Measurements from ENCODE around the gene SHANK1. TPM values are rescaled to one million over a fixed set of nuclear protein-coding genes. Genes with fewer than 3 reads are reported as not detected.
"Not testable (repeated sequence)": the region's sequence is repeated elsewhere in the genome, so short reads cannot be mapped to it uniquely, and the experiment has no call there.

SHANK1 gene
- polyA plus RNA-seq, 3 donors from 2014 or later: not detected

GRCh38 chr19:50632151-50632835 lies 87.3 kb downstream of the SHANK1 start:
- Mint-ChIP-seq H3K4me3 (no peak overlapping the region), H3K4me1 (no peaks in the 10 kb centered on the region), H3K27me3 (ENCODE audit: low read depth in 3 of 3) (peaks cover 6 to 9% (median 8%) of the 10 kb centered on the region in 3 donors), H3K36me3 (peaks cover 0 to 3% (median 0%) of the 10 kb centered on the region in 3 donors), H3K27ac (no peak overlapping the region), H3K9me3 (peaks cover 7 to 30% (median 22%) of the 10 kb centered on the region in 6 donors)
- no peak for DNase-seq

GRCh38 chr19:50629801-50630200 lies 89.8 kb downstream of the SHANK1 start:
- no peak overlapping the region for H3K4me3 Mint-ChIP-seq
- H3K27ac Mint-ChIP-seq: no peak overlapping the region
- no peak for DNase-seq
- H3K9me3 Mint-ChIP-seq: peaks cover 7 to 18% (median 15%) of the 10 kb centered on the region in 6 donors
- H3K27me3 Mint-ChIP-seq (ENCODE audit: low read depth in 3 of 3): peaks cover 0 to 9% (median 4%) of the 10 kb centered on the region in 3 donors
- H3K36me3 Mint-ChIP-seq: peaks cover 0 to 3% (median 0%) of the 10 kb centered on the region in 3 donors
- no peaks in the 10 kb centered on the region for H3K4me1 Mint-ChIP-seq

GRCh38 chr19:50629194-50629593 lies 90.4 kb downstream of the SHANK1 start:
- H3K9me3 Mint-ChIP-seq: peaks cover 7 to 14% (median 11%) of the 10 kb centered on the region in 6 donors
- DNase-seq: no peak
- no peak overlapping the region for H3K27ac Mint-ChIP-seq
- no peak overlapping the region for H3K4me3 Mint-ChIP-seq
- peaks cover 4 to 8% (median 5%) of the 10 kb centered on the region in 3 donors for H3K27me3 Mint-ChIP-seq (ENCODE audit: low read depth in 3 of 3)
- H3K4me1 Mint-ChIP-seq: no peaks in the 10 kb centered on the region
- peaks cover 0 to 3% (median 0%) of the 10 kb centered on the region in 3 donors for H3K36me3 Mint-ChIP-seq

- no peak overlapping the region for H3K4me3 Mint-ChIP-seq
- peaks cover 0 to 3% (median 0%) of the 10 kb centered on the region in 3 donors for H3K36me3 Mint-ChIP-seq
- no peaks in the 10 kb centered on the region for H3K4me1 Mint-ChIP-seq
- no peak for DNase-seq
- peaks cover 4 to 5% (median 5%) of the 10 kb centered on the region in 3 donors for H3K27me3 Mint-ChIP-seq (ENCODE audit: low read depth in 3 of 3)
- H3K27ac Mint-ChIP-seq: no peak overlapping the region
- H3K9me3 Mint-ChIP-seq: peaks cover 5 to 7% (median 6%) of the 10 kb centered on the region in 6 donors
Observed at GRCh38 chr19:50628551-50628950, 91.1 kb downstream of the SHANK1 start.

- H3K36me3 Mint-ChIP-seq: no peaks in the 10 kb centered on the region
- H3K4me1 Mint-ChIP-seq: no peaks in the 10 kb centered on the region
- no peak overlapping the region for H3K27ac Mint-ChIP-seq
- peaks cover 2 to 5% (median 4%) of the 10 kb centered on the region in 3 donors for H3K27me3 Mint-ChIP-seq (ENCODE audit: low read depth in 3 of 3)
- DNase-seq: no peak
- H3K9me3 Mint-ChIP-seq: peaks cover 2 to 3% (median 2%) of the 10 kb centered on the region in 6 donors
- no peak overlapping the region for H3K4me3 Mint-ChIP-seq
Observed at GRCh38 chr19:50628146-50628545, 91.5 kb downstream of the SHANK1 start.

- H3K27ac Mint-ChIP-seq: no peak overlapping the region
- no peak for DNase-seq
- H3K9me3 Mint-ChIP-seq: peaks cover 0 to under 1% (median 0%) of the 10 kb centered on the region in 6 donors
- no peaks in the 10 kb centered on the region for H3K36me3 Mint-ChIP-seq
- H3K4me1 Mint-ChIP-seq: no peaks in the 10 kb centered on the region
- H3K4me3 Mint-ChIP-seq: no peak overlapping the region
- peaks cover 2 to 5% (median 4%) of the 10 kb centered on the region in 3 donors for H3K27me3 Mint-ChIP-seq (ENCODE audit: low read depth in 3 of 3)
Observed at GRCh38 chr19:50626795-50627194, 92.8 kb downstream of the SHANK1 start.

- Mint-ChIP-seq H3K36me3 (no peaks in the 10 kb centered on the region), H3K27ac (no peak overlapping the region), H3K27me3 (ENCODE audit: low read depth in 3 of 3) (peaks cover 0 to 5% (median 4%) of the 10 kb centered on the region in 3 donors), H3K4me1 (no peaks in the 10 kb centered on the region), H3K9me3 (no peaks in the 10 kb centered on the region), H3K4me3 (no peak overlapping the region)
- DNase-seq: no peak
Observed at GRCh38 chr19:50626011-50626410, 93.6 kb downstream of the SHANK1 start.

- Mint-ChIP-seq H3K4me3 (no peak overlapping the region), H3K9me3 (no peaks in the 10 kb centered on the region), H3K27ac (no peak overlapping the region), H3K27me3 (ENCODE audit: low read depth in 3 of 3) (peaks cover 0 to 7% (median 3%) of the 10 kb centered on the region in 3 donors), H3K36me3 (no peaks in the 10 kb centered on the region), H3K4me1 (no peaks in the 10 kb centered on the region)
- no peak for DNase-seq
Observed at GRCh38 chr19:50624949-50625600, 94.5 kb downstream of the SHANK1 start.

GRCh38 chr19:50620394-50620906 lies 99.2 kb downstream of the SHANK1 start:
- not testable (repeated sequence) for H3K36me3 Mint-ChIP-seq, H3K4me1 Mint-ChIP-seq, DNase-seq, H3K27ac Mint-ChIP-seq, H3K4me3 Mint-ChIP-seq, H3K9me3 Mint-ChIP-seq
- H3K27me3 Mint-ChIP-seq (ENCODE audit: low read depth in 3 of 3): peaks cover 0 to 12% (median 0%) of the 10 kb centered on the region in 3 donors

GRCh38 chr19:50619184-50619583 lies 100.4 kb downstream of the SHANK1 start:
- H3K4me3 Mint-ChIP-seq; DNase-seq; H3K4me1 Mint-ChIP-seq; H3K36me3 Mint-ChIP-seq; H3K27ac Mint-ChIP-seq; H3K27me3 Mint-ChIP-seq (ENCODE audit: low read depth in 3 of 3); H3K9me3 Mint-ChIP-seq: not testable (repeated sequence)

- not testable (repeated sequence) for H3K4me3 Mint-ChIP-seq; H3K27me3 Mint-ChIP-seq (ENCODE audit: low read depth in 3 of 3); DNase-seq; H3K36me3 Mint-ChIP-seq; H3K9me3 Mint-ChIP-seq; H3K4me1 Mint-ChIP-seq; H3K27ac Mint-ChIP-seq
Observed at GRCh38 chr19:50618379-50618778, 101.2 kb downstream of the SHANK1 start.

- H3K4me1 Mint-ChIP-seq, DNase-seq, H3K27ac Mint-ChIP-seq, H3K9me3 Mint-ChIP-seq, H3K36me3 Mint-ChIP-seq, H3K4me3 Mint-ChIP-seq: not testable (repeated sequence)
- peaks cover 0 to 15% (median 9%) of the 10 kb centered on the region in 3 donors for H3K27me3 Mint-ChIP-seq (ENCODE audit: low read depth in 3 of 3)
Observed at GRCh38 chr19:50612504-50613404, 106.8 kb downstream of the SHANK1 start.

Measured in immature natural killer cell (primary cell).